Measurements from ENCODE around the gene CRYL1.

DNA sequence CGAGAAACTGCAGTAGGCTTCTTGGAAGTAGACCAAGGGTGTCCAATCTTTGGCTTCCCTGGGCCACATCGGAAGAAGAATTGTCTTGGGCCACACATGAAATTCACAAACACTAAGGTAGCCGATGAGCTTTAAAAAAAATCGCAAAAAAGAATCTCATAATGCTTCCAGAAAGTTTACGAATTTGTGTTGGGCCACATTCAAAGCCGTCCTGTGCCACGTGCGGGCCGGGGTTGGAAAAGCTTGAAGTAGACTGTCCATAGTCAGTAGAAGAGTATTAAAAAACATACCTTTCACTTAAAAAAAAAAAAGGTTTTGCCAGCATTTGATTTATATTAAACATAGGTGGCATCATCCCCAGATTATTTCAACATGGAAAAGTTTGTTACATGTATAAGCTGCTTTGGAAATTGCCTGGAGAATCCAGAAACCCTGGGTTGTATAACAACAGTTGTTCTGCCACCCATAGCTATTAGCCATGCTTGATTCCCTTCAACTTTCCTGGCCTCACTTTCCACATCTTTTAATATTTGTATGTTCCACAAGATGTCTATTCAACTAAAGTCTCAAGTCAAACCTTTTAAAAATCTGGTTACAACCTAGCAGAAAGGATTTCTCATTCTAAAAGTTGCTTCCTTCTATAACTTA lies 42.3 kb upstream of the CRYL1 start:
- TF ChIP-seq, protein P1, sequence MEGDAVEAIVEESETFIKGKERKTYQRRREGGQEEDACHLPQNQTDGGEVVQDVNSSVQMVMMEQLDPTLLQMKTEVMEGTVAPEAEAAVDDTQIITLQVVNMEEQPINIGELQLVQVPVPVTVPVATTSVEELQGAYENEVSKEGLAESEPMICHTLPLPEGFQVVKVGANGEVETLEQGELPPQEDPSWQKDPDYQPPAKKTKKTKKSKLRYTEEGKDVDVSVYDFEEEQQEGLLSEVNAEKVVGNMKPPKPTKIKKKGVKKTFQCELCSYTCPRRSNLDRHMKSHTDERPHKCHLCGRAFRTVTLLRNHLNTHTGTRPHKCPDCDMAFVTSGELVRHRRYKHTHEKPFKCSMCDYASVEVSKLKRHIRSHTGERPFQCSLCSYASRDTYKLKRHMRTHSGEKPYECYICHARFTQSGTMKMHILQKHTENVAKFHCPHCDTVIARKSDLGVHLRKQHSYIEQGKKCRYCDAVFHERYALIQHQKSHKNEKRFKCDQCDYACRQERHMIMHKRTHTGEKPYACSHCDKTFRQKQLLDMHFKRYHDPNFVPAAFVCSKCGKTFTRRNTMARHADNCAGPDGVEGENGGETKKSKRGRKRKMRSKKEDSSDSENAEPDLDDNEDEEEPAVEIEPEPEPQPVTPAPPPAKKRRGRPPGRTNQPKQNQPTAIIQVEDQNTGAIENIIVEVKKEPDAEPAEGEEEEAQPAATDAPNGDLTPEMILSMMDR (IDR thresholded peaks at IDR 0.05; ENCODE audit: insufficient read depth, low read length), result no peak
- TF ChIP-seq, protein P2, sequence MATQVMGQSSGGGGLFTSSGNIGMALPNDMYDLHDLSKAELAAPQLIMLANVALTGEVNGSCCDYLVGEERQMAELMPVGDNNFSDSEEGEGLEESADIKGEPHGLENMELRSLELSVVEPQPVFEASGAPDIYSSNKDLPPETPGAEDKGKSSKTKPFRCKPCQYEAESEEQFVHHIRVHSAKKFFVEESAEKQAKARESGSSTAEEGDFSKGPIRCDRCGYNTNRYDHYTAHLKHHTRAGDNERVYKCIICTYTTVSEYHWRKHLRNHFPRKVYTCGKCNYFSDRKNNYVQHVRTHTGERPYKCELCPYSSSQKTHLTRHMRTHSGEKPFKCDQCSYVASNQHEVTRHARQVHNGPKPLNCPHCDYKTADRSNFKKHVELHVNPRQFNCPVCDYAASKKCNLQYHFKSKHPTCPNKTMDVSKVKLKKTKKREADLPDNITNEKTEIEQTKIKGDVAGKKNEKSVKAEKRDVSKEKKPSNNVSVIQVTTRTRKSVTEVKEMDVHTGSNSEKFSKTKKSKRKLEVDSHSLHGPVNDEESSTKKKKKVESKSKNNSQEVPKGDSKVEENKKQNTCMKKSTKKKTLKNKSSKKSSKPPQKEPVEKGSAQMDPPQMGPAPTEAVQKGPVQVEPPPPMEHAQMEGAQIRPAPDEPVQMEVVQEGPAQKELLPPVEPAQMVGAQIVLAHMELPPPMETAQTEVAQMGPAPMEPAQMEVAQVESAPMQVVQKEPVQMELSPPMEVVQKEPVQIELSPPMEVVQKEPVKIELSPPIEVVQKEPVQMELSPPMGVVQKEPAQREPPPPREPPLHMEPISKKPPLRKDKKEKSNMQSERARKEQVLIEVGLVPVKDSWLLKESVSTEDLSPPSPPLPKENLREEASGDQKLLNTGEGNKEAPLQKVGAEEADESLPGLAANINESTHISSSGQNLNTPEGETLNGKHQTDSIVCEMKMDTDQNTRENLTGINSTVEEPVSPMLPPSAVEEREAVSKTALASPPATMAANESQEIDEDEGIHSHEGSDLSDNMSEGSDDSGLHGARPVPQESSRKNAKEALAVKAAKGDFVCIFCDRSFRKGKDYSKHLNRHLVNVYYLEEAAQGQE (IDR thresholded peaks at IDR 0.05; ENCODE audit: insufficient replicate concordance, low read depth), result no peak
- no peak for TF ChIP-seq POLR2AphosphoS5 (IDR thresholded peaks at IDR 0.05; ENCODE audit: low read depth)
